Measurements from ENCODE around the gene S100B. TPM values are rescaled to one million over a fixed set of nuclear protein-coding genes. Genes with fewer than 3 reads are reported as not detected.

The S100B gene
- total RNA-seq, 4 donors from 2014 or later, result 10.6 to 37.2 (median 23.2) TPM

- Histone ChIP-seq H3K36me3 (peaks cover 0 to 49% (median 17%) of the 10 kb centered on the region in 4 donors), H3K27ac (peak overlapping the region in 2 of 4 donors; percentile 1 to 36), H3K9me3 (no peaks in the 10 kb centered on the region), H3K4me1 (no peaks in the 10 kb centered on the region), H3K4me3 (no peak overlapping the region), H3K27me3 (no peaks in the 10 kb centered on the region)
- TF ChIP-seq POLR2AphosphoS5 (IDR thresholded peaks at IDR 0.05) (no peak), POLR2A (IDR thresholded peaks at IDR 0.05) (no peak), EP300 (IDR thresholded peaks at IDR 0.05; ENCODE audit: low read depth) (no peak), CTCF (IDR thresholded peaks at IDR 0.05) (no peak)
- no peak for DNase-seq
- in situ Hi-C loops (cut with MboI; ENCODE audit: low pct_ligation_motif_present in 1 of 4, low pct_unique_long_range_greater_than_20kb in 1 of 4, low sequenced_read_pairs in 3 of 4), result no loop called here
- intact Hi-C loops (cut with DNase I; ENCODE audit: low total_unique reads), result no loop called here
- WGBS, 2 donors (ENCODE audit: low coverage in 1 of 2), result 68 to 76% methylated on average over 3 to 16 of the region's 16 CpGs
Observed at GRCh38 chr21:46559291-46559983, 45.4 kb downstream of the S100B start.

GRCh38 chr21:46557919-46558392 lies 46.9 kb downstream of the S100B start:
- Histone ChIP-seq H3K27ac (no peak overlapping the region), H3K36me3 (peaks cover 0 to 39% (median 18%) of the 10 kb centered on the region in 4 donors), H3K27me3 (no peaks in the 10 kb centered on the region), H3K4me1 (no peaks in the 10 kb centered on the region), H3K9me3 (no peaks in the 10 kb centered on the region), H3K4me3 (no peak overlapping the region)
- DNase-seq, result no peak
- TF ChIP-seq EP300 (IDR thresholded peaks at IDR 0.05; ENCODE audit: low read depth), result no peak
- TF ChIP-seq POLR2A (IDR thresholded peaks at IDR 0.05), result no peak
- TF ChIP-seq POLR2AphosphoS5 (IDR thresholded peaks at IDR 0.05), result no peak
- no peak for TF ChIP-seq CTCF (IDR thresholded peaks at IDR 0.05)
- 95% methylated on average over 26 of the region's 26 CpGs; no CpG with 5 or more reads in 1 of the 2 donors for WGBS, 2 donors (ENCODE audit: low coverage in 1 of 2)
- in situ Hi-C loops (cut with MboI; ENCODE audit: low pct_ligation_motif_present in 1 of 4, low pct_unique_long_range_greater_than_20kb in 1 of 4, low sequenced_read_pairs in 3 of 4) (no loop called here), intact Hi-C loops (cut with DNase I; ENCODE audit: low total_unique reads) (no loop called here)

- no peak for DNase-seq
- WGBS, 2 donors (ENCODE audit: low coverage in 1 of 2), result 92% methylated on average over 14 of the region's 14 CpGs; no CpG with 5 or more reads in 1 of the 2 donors
- H3K9me3 ChIP-seq, result no peaks in the 10 kb centered on the region
- peaks cover 0 to 39% (median 17%) of the 10 kb centered on the region in 4 donors for H3K36me3 ChIP-seq
- H3K4me3 ChIP-seq, result no peak overlapping the region
- no peak overlapping the region for H3K27ac ChIP-seq
- in situ Hi-C loops (cut with MboI; ENCODE audit: low pct_ligation_motif_present in 1 of 4, low pct_unique_long_range_greater_than_20kb in 1 of 4, low sequenced_read_pairs in 3 of 4) (no loop called here), intact Hi-C loops (cut with DNase I; ENCODE audit: low total_unique reads) (no loop called here)
- TF ChIP-seq CTCF (IDR thresholded peaks at IDR 0.05) (no peak), POLR2AphosphoS5 (IDR thresholded peaks at IDR 0.05) (no peak)
- H3K4me1 ChIP-seq, result no peaks in the 10 kb centered on the region
- H3K27me3 ChIP-seq, result no peaks in the 10 kb centered on the region
Observed at GRCh38 chr21:46557469-46557868, 47.4 kb downstream of the S100B start.

GRCh38 chr21:46556802-46557201 lies 48.1 kb downstream of the S100B start:
- TF ChIP-seq EP300 (IDR thresholded peaks at IDR 0.05; ENCODE audit: low read depth) (no peak), CTCF (IDR thresholded peaks at IDR 0.05) (no peak)
- H3K4me1 ChIP-seq, result no peaks in the 10 kb centered on the region
- 96 to 100% methylated on average over 8 to 13 of the region's 13 CpGs for WGBS, 2 donors (ENCODE audit: low coverage in 1 of 2)
- intact Hi-C loops (cut with DNase I; ENCODE audit: low total_unique reads), result no loop called here
- no peak for DNase-seq
- no peaks in the 10 kb centered on the region for H3K9me3 ChIP-seq
- H3K27me3 ChIP-seq, result no peaks in the 10 kb centered on the region
- no peak overlapping the region for H3K4me3 ChIP-seq
- H3K36me3 ChIP-seq, result peaks cover 0 to 38% (median 15%) of the 10 kb centered on the region in 4 donors
- in situ Hi-C loops (cut with MboI; ENCODE audit: low pct_ligation_motif_present in 1 of 4, low pct_unique_long_range_greater_than_20kb in 1 of 4, low sequenced_read_pairs in 3 of 4), result no loop called here
- no peak overlapping the region for H3K27ac ChIP-seq

Data from transverse colon (tissue), 4 donors.